Smooth muscle cell (in vitro differentiated cells): ENCODE results near the gene SRPRA. TPM values are rescaled to one million over a fixed set of nuclear protein-coding genes. Genes with fewer than 3 reads are reported as not detected.

Source experiments
- DNase-seq: peaks from one replicate; lab custom pipeline; 2025; ENCODE audit not compliant: unreplicated experiment; lab: John Stamatoyannopoulos, UW
- H2AFZ ChIP-seq: fragments of 200-600 bp; sonication (generic); 2 replicates; pipeline ENCODE4 v1.6.0; 2016; ENCODE audit warnings: antibody characterized with exemption, low read depth, mild to moderate bottlenecking
- H3F3A ChIP-seq: fragments of 200-600 bp; sonication (generic); 2 replicates; pipeline ENCODE4 v1.6.0; 2017; ENCODE audit warnings: antibody characterized with exemption, low read depth
- H3K27ac ChIP-seq: fragments of 200-600 bp; sonication (generic); 2 replicates; pipeline ENCODE4 v1.5.1; 2016; ENCODE audit warnings: low read depth, mild to moderate bottlenecking
- H3K27me3 ChIP-seq: fragments of 200-600 bp; sonication (generic); 2 replicates; pipeline ENCODE4 v1.6.1; 2016; ENCODE audit warnings: low read depth, mild to moderate bottlenecking
- H3K36me3 ChIP-seq: fragments of 200-600 bp; sonication (generic); 2 replicates; pipeline ENCODE4 v1.5.1; 2016; ENCODE audit warnings: low read depth
- H3K4me1 ChIP-seq: fragments of 200-600 bp; sonication (generic); 2 replicates; pipeline ENCODE4 v1.5.1; 2016; ENCODE audit warnings: low read depth
- H3K4me2 ChIP-seq: fragments of 200-600 bp; sonication (generic); 2 replicates; pipeline ENCODE4 v1.6.0; 2016; ENCODE audit warnings: mild to moderate bottlenecking
- H3K4me3 ChIP-seq: fragments of 200-600 bp; sonication (generic); 2 replicates; pipeline ENCODE4 v1.5.1; 2016; ENCODE audit warnings: mild to moderate bottlenecking
- H3K79me2 ChIP-seq: fragments of 200-600 bp; sonication (generic); 2 replicates; pipeline ENCODE4 v1.6.0; 2016; ENCODE audit warnings: low read depth, mild to moderate bottlenecking
- H3K9ac ChIP-seq: fragments of 200-600 bp; sonication (generic); 2 replicates; pipeline ENCODE4 v1.6.0; 2016; ENCODE audit warnings: low read depth
- H3K9me3 ChIP-seq: fragments of 200-600 bp; sonication (generic); replicated peaks from 2 replicates; pipeline ENCODE4 v1.5.1; 2016; ENCODE audit warnings: low read depth
- H4K20me1 ChIP-seq: fragments of 200-600 bp; sonication (generic); 2 replicates; pipeline ENCODE4 v1.6.0; 2016; ENCODE audit warnings: low read depth
- CTCF ChIP-seq: fragments of 200-600 bp; sonication (generic); IDR thresholded peaks from 2 replicates; pipeline ENCODE4 v1.5.1; 2017; ENCODE audit warnings: borderline replicate concordance, mild to moderate bottlenecking, antibody characterized with exemption; ENCODE audit not compliant: insufficient read depth, poor library complexity, severe bottlenecking
- WGBS: methylation state at CpG from one replicate; pipeline ENCODE4 v1.1.7; 2016; ENCODE audit warnings: low lambda C conversion rate; 5-methylcytosine and 5-hydroxymethylcytosine counted together
- polyA plus RNA-seq: library from polyadenylated mRNA; unstranded; fragments of >200 nt; fragmentation: Nextera tagmentation; extraction: Ambion mirVana; gene quantifications from 2 replicates; pipeline ENCODE4 v1.2.1, GENCODE V29; 2016
- total RNA-seq: library from RNA; depleted of rRNA; stranded (reverse); fragments of >200 nt; gene quantifications from 2 replicates; pipeline ENCODE4 v1.2.3, GENCODE V29; 2014

SRPRA gene
- total and polyA plus RNA-seq, 2 experiments from 2014 or later = 106 to 115 TPM

GRCh38 chr11:126253265-126253664 lies 15.4 kb downstream of the SRPRA start:
- H3K79me2 ChIP-seq = no peaks in the 10 kb centered on the region

GRCh38 chr11:126246636-126247035 lies 22.1 kb downstream of the SRPRA start:
- TF ChIP-seq CTCF = no peak
- Histone ChIP-seq H3K4me1 (no peaks in the 10 kb centered on the region), H3K4me2 (peak overlapping the region; percentile 64), H3K79me2 (no peaks in the 10 kb centered on the region), H3F3A (no peaks in the 10 kb centered on the region), H2AFZ (no peak overlapping the region), H3K27ac (peak overlapping the region; percentile 54), H3K27me3 (no peaks in the 10 kb centered on the region), H3K4me3 (no peak overlapping the region), H3K9ac (no peak overlapping the region), H4K20me1 (no peaks in the 10 kb centered on the region), H3K36me3 (peaks cover 16% of the 10 kb centered on the region), H3K9me3 (no peaks in the 10 kb centered on the region)
- WGBS = 66% methylated on average over 2 of the region's 2 CpGs
- DNase-seq = no peak

More at GRCh38 chr11:126253265-126253664, 15.4 kb downstream of the SRPRA start:
- H3K4me3 ChIP-seq = no peak overlapping the region
- no peak overlapping the region for H3K27ac ChIP-seq
- no peak for TF ChIP-seq CTCF
- H3K9ac ChIP-seq = no peak overlapping the region
- H4K20me1 ChIP-seq = peaks cover 4% of the 10 kb centered on the region
- H2AFZ ChIP-seq = no peak overlapping the region
- no peak overlapping the region for H3K4me2 ChIP-seq
- no peaks in the 10 kb centered on the region for H3K9me3 ChIP-seq
- H3K36me3 ChIP-seq = no peaks in the 10 kb centered on the region
- 88% methylated on average over 4 of the region's 4 CpGs for WGBS
- DNase-seq = no peak
- H3K4me1 ChIP-seq = no peaks in the 10 kb centered on the region
- H3K27me3 ChIP-seq = no peaks in the 10 kb centered on the region
- peaks cover 3% of the 10 kb centered on the region for H3F3A ChIP-seq

- peaks cover 28% of the 10 kb centered on the region for H4K20me1 ChIP-seq
- no peak overlapping the region for H3K4me2 ChIP-seq
- H3K4me3 ChIP-seq = no peak overlapping the region
- H3K4me1 ChIP-seq = no peaks in the 10 kb centered on the region
- H3K79me2 ChIP-seq = peaks cover 4% of the 10 kb centered on the region
- H3K27ac ChIP-seq = peak overlapping the region; percentile 52
- 89% methylated on average over 4 of the region's 4 CpGs for WGBS
- H3K27me3 ChIP-seq = no peaks in the 10 kb centered on the region
- H3F3A ChIP-seq = no peaks in the 10 kb centered on the region
- DNase-seq = no peak
- H3K9me3 ChIP-seq = no peaks in the 10 kb centered on the region
- TF ChIP-seq CTCF = no peak
- H2AFZ ChIP-seq = no peak overlapping the region
- H3K9ac ChIP-seq = no peak overlapping the region
- peaks cover 3% of the 10 kb centered on the region for H3K36me3 ChIP-seq
These were observed 35.3 kb downstream of the SRPRA start for GRCh38 chr11:126233391-126233790.

- Histone ChIP-seq H3K9me3 (no peaks in the 10 kb centered on the region), H3K4me1 (no peaks in the 10 kb centered on the region), H3K36me3 (peaks cover 3% of the 10 kb centered on the region), H2AFZ (no peak overlapping the region), H3K4me2 (no peak overlapping the region), H3F3A (no peaks in the 10 kb centered on the region), H3K27me3 (no peaks in the 10 kb centered on the region), H4K20me1 (peaks cover 34% of the 10 kb centered on the region), H3K27ac (no peak overlapping the region), H3K9ac (no peak overlapping the region), H3K79me2 (peaks cover 10% of the 10 kb centered on the region), H3K4me3 (no peak overlapping the region)
- TF ChIP-seq CTCF = no peak
- 94% methylated on average over 3 of the region's 3 CpGs for WGBS
- DNase-seq = no peak
These were observed 36.0 kb downstream of the SRPRA start for GRCh38 chr11:126232683-126233082.
